ENCODE results near the gene ESYT1. TPM values are rescaled to one million over a fixed set of nuclear protein-coding genes. Genes with fewer than 3 reads are reported as not detected.

ESYT1 gene
- total RNA-seq, 3 donors from 2014 or later = 44.9 to 75.7 (median 52.0) TPM

GRCh38 chr12:56143870-56144269 is 15.8 kb downstream of the ESYT1 start:
- H3K36me3 ChIP-seq (ENCODE audit: low read depth) = no peaks in the 10 kb centered on the region
- no peak overlapping the region for H3K4me3 ChIP-seq
- H3K4me1 ChIP-seq (ENCODE audit: low read depth) = peaks cover 14% of the 10 kb centered on the region
- ATAC-seq (peak; percentile 77), DNase-seq (peak in 2 of 3 donors; percentile 63)
- no peak for TF ChIP-seq CTCF (IDR thresholded peaks at IDR 0.05)
- intact Hi-C loops (cut with DNase I, micrococcal nuclease) = no loop called here
- H3K9me3 ChIP-seq = no peaks in the 10 kb centered on the region

GRCh38 chr12:56145217-56145616 is 17.1 kb downstream of the ESYT1 start:
- ATAC-seq = no peak
- no peak for DNase-seq
- intact Hi-C loops (cut with DNase I, micrococcal nuclease) = no loop called here
- H3K4me1 ChIP-seq (ENCODE audit: low read depth) = peaks cover 14% of the 10 kb centered on the region
- no peaks in the 10 kb centered on the region for H3K36me3 ChIP-seq (ENCODE audit: low read depth)
- no peak overlapping the region for H3K4me3 ChIP-seq
- H3K9me3 ChIP-seq = no peaks in the 10 kb centered on the region
- TF ChIP-seq CTCF (IDR thresholded peaks at IDR 0.05) = no peak

GRCh38 chr12:56146492-56147460 is 18.7 kb downstream of the ESYT1 start:
- no peak for TF ChIP-seq CTCF (IDR thresholded peaks at IDR 0.05)
- ATAC-seq = peak; percentile 87
- DNase-seq = peak in 2 of 3 donors; percentile 39 to 71
- Histone ChIP-seq H3K4me1 (ENCODE audit: low read depth) (peaks cover 18% of the 10 kb centered on the region), H3K4me3 (no peak overlapping the region), H3K36me3 (ENCODE audit: low read depth) (no peaks in the 10 kb centered on the region), H3K9me3 (no peaks in the 10 kb centered on the region)
- intact Hi-C loops (cut with DNase I, micrococcal nuclease) = no loop called here

GRCh38 chr12:56150563-56150962 is 22.5 kb downstream of the ESYT1 start:
- ATAC-seq = no peak
- intact Hi-C loops (cut with DNase I, micrococcal nuclease) = no loop called here

GRCh38 chr12:56151672-56152131 is 23.6 kb downstream of the ESYT1 start:
- Histone ChIP-seq H3K4me1 (ENCODE audit: low read depth) (peaks cover 19% of the 10 kb centered on the region), H3K4me3 (peak overlapping the region; percentile 29), H3K9me3 (no peaks in the 10 kb centered on the region), H3K36me3 (ENCODE audit: low read depth) (no peaks in the 10 kb centered on the region)
- intact Hi-C loops (cut with DNase I, micrococcal nuclease) = no loop called here
- peak; percentile 45 for TF ChIP-seq CTCF (IDR thresholded peaks at IDR 0.05)
- peak; percentile 74 for ATAC-seq
- DNase-seq = peak; percentile 83

More at GRCh38 chr12:56150563-56150962, 22.5 kb downstream of the ESYT1 start:
- Histone ChIP-seq H3K4me3 (no peak overlapping the region), H3K36me3 (ENCODE audit: low read depth) (no peaks in the 10 kb centered on the region), H3K9me3 (no peaks in the 10 kb centered on the region), H3K4me1 (ENCODE audit: low read depth) (peaks cover 25% of the 10 kb centered on the region)
- no peak for TF ChIP-seq CTCF (IDR thresholded peaks at IDR 0.05)
- no peak for DNase-seq

All from mucosa of descending colon (tissue), 3 donors.